Measurements from ENCODE around the gene TUBA8. TPM values are rescaled to one million over a fixed set of nuclear protein-coding genes. Genes with fewer than 3 reads are reported as not detected.
A peak's percentile ranks its signal among the peaks of the same experiment; 100 is the strongest.

Gene TUBA8
- total RNA-seq, 4 donors from 2014 or later = 4.3 to 6.6 TPM; not detected in 2

- peaks cover 0 to 18% (median 9%) of the 10 kb centered on the region in 4 donors for H3K4me1 ChIP-seq
- H3K36me3 ChIP-seq = no peaks in the 10 kb centered on the region
- H3K4me3 ChIP-seq = peak overlapping the region; percentile 22 to 62 (median 56)
- no peak overlapping the region for H3K27ac ChIP-seq
- no peaks in the 10 kb centered on the region for H3K9me3 ChIP-seq
- TF ChIP-seq POLR2A (IDR thresholded peaks at IDR 0.05) (no peak), CTCF (IDR thresholded peaks at IDR 0.05) (no peak)
- no peak for DNase-seq
- H3K27me3 ChIP-seq = peaks cover 0 to 6% of the 10 kb centered on the region in 2 donors
These were observed 547 bp downstream of the TUBA8 start for GRCh38 chr22:18110954-18111758.

GRCh38 chr22:18111759-18112330 lies 1.2 kb downstream of the TUBA8 start:
- peaks cover 0 to 18% (median 9%) of the 10 kb centered on the region in 4 donors for H3K4me1 ChIP-seq
- no peak for TF ChIP-seq POLR2A (IDR thresholded peaks at IDR 0.05)
- no peak for TF ChIP-seq CTCF (IDR thresholded peaks at IDR 0.05)
- no peak overlapping the region for H3K27ac ChIP-seq
- no peak overlapping the region for H3K4me3 ChIP-seq
- H3K36me3 ChIP-seq = no peaks in the 10 kb centered on the region
- peaks cover 0 to 6% of the 10 kb centered on the region in 2 donors for H3K27me3 ChIP-seq
- H3K9me3 ChIP-seq = no peaks in the 10 kb centered on the region
- DNase-seq = no peak

GRCh38 chr22:18112440-18112839 lies 1.8 kb downstream of the TUBA8 start:
- H3K27ac ChIP-seq = no peak overlapping the region
- no peak overlapping the region for H3K4me3 ChIP-seq
- H3K4me1 ChIP-seq = peaks cover 0 to 18% (median 9%) of the 10 kb centered on the region in 4 donors
- peaks cover 0 to 6% of the 10 kb centered on the region in 2 donors for H3K27me3 ChIP-seq
- DNase-seq = no peak
- no peaks in the 10 kb centered on the region for H3K9me3 ChIP-seq
- no peak for TF ChIP-seq POLR2A (IDR thresholded peaks at IDR 0.05)
- no peak for TF ChIP-seq CTCF (IDR thresholded peaks at IDR 0.05)
- no peaks in the 10 kb centered on the region for H3K36me3 ChIP-seq

- TF ChIP-seq POLR2A (IDR thresholded peaks at IDR 0.05) = no peak
- TF ChIP-seq CTCF (IDR thresholded peaks at IDR 0.05) = no peak
- Histone ChIP-seq H3K27me3 (peaks cover 0 to 6% of the 10 kb centered on the region in 2 donors), H3K36me3 (no peaks in the 10 kb centered on the region)
These were observed 3.2 kb downstream of the TUBA8 start for GRCh38 chr22:18113680-18114394.

GRCh38 chr22:18114495-18114894 lies 3.9 kb downstream of the TUBA8 start:
- H3K27me3 ChIP-seq = peaks cover 0 to 6% of the 10 kb centered on the region in 2 donors
- no peak for DNase-seq
- TF ChIP-seq CTCF (IDR thresholded peaks at IDR 0.05) = no peak
- no peak for TF ChIP-seq POLR2A (IDR thresholded peaks at IDR 0.05)
- peaks cover 0 to 18% (median 9%) of the 10 kb centered on the region in 4 donors for H3K4me1 ChIP-seq
- H3K36me3 ChIP-seq = no peaks in the 10 kb centered on the region
- H3K27ac ChIP-seq = no peak overlapping the region
- H3K4me3 ChIP-seq = no peak overlapping the region
- no peaks in the 10 kb centered on the region for H3K9me3 ChIP-seq

More at GRCh38 chr22:18113680-18114394, 3.2 kb downstream of the TUBA8 start:
- H3K4me3 ChIP-seq = no peak overlapping the region
- DNase-seq = no peak
- H3K9me3 ChIP-seq = no peaks in the 10 kb centered on the region
- peaks cover 0 to 18% (median 9%) of the 10 kb centered on the region in 4 donors for H3K4me1 ChIP-seq
- no peak overlapping the region for H3K27ac ChIP-seq
